Activated naive CD4-positive, alpha-beta T cell treated with anti-CD3 and anti-CD28 coated beads, Interleukin-2, amount 50 U/mL, for 24 hours (primary cell): Measurements from ENCODE around the gene PIP5K1B.

ENCODE experiments used
- H3K27ac Mint-ChIP-seq: one replicate; pipeline ENCODE4 v1.8.0; 2021; ENCODE audit warnings: mild to moderate bottlenecking, mixed read lengths
- H3K27me3 Mint-ChIP-seq: one replicate; pipeline ENCODE4 v1.8.0; 2021; ENCODE audit warnings: mixed read lengths
- H3K36me3 Mint-ChIP-seq: one replicate; pipeline ENCODE4 v1.8.0; 2021; ENCODE audit warnings: mixed read lengths
- H3K4me1 Mint-ChIP-seq: one replicate; pipeline ENCODE4 v1.8.0; 2021; ENCODE audit warnings: mixed read lengths
- H3K4me3 Mint-ChIP-seq: one replicate; pipeline ENCODE4 v1.8.0; 2021; ENCODE audit warnings: mild to moderate bottlenecking, mixed read lengths
- H3K9me3 Mint-ChIP-seq: one replicate; pipeline ENCODE4 v1.8.0; 2021; ENCODE audit warnings: mixed read lengths

PIP5K1B gene

DNA sequence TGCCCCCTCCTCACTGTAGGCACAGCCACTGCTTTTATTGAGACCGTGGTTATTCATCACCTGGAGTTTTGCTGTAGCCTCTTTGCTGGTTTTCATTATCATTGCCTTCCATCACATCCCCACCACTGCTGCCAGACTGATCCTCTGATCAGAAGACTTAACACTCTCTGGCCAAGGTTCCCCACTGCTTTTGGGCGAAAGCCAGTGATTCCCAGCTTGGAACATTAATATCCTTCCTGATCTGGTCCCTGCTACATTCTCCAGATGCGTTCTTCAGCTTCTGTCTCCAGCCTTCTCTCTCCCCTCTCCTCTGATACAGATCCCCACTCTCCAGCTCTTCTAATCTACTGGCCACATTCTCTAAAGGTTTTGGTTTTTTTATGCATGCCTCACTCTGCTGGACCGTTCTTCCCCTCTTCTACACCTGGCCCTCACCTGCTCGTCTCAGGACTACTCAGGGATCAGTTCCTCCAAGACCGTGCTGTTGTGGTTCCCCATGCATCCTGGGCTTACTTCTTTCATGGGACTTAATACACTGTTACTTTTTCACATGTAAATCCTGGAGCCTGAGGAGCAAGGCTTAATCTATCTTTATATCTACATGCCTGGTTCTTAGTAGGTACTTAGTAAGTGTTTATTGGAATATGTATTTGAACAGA is 193.9 kb downstream of the PIP5K1B start:
- Mint-ChIP-seq H3K36me3 (no peaks in the 10 kb centered on the region), H3K27ac (peak overlapping the region; percentile 5), H3K4me3 (no peak overlapping the region), H3K9me3 (no peaks in the 10 kb centered on the region), H3K27me3 (no peaks in the 10 kb centered on the region), H3K4me1 (peaks cover 53% of the 10 kb centered on the region)

DNA sequence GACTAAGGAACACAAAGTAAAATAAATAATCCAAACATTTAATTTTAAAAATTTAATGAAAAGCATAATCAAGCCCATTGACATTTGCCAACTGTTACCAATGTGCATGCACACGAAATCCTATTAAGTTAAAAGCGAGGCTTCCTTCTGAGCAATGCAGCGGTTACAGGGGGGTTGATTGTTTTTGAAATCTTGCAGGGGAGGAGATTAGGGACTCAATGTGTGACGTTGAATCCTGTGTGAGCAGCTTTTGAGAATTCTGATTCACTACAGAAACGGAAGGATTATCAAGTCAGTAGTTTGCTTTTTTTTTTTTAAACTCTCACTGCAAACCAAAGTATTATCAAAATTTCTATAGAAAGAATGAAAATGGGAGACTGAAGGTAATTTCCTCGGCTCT is 199.4 kb downstream of the PIP5K1B start:
- no peaks in the 10 kb centered on the region for H3K27me3 Mint-ChIP-seq
- H3K36me3 Mint-ChIP-seq: no peaks in the 10 kb centered on the region
- H3K4me3 Mint-ChIP-seq: no peak overlapping the region
- peaks cover 7% of the 10 kb centered on the region for H3K4me1 Mint-ChIP-seq
- H3K9me3 Mint-ChIP-seq: no peaks in the 10 kb centered on the region
- no peak overlapping the region for H3K27ac Mint-ChIP-seq

GRCh38 chr9:68905129-68905528 is 200.1 kb downstream of the PIP5K1B start:
- no peak overlapping the region for H3K27ac Mint-ChIP-seq
- H3K4me3 Mint-ChIP-seq: no peak overlapping the region
- no peaks in the 10 kb centered on the region for H3K27me3 Mint-ChIP-seq
- no peaks in the 10 kb centered on the region for H3K9me3 Mint-ChIP-seq
- H3K4me1 Mint-ChIP-seq: peaks cover 7% of the 10 kb centered on the region
- no peaks in the 10 kb centered on the region for H3K36me3 Mint-ChIP-seq

DNA sequence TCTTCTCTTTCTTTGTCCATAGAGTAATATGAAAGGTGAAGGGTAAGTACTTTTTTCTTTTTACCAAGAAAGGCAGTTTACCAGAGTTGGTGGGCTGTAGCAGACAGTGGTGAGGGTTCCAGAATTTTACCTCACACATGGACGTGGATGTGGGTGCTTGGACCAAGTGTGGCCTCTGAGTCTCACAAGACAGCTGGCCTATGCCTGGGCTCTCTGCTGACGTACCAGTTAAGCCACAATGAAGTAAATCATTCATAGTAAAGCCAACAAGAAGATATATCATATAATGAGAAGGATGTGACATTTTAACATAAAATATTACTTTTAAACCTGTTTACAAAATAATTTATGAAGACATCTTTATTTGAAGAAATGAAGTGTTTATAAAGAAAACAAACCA is 202.9 kb downstream of the PIP5K1B start:
- H3K4me3 Mint-ChIP-seq: no peak overlapping the region
- no peaks in the 10 kb centered on the region for H3K9me3 Mint-ChIP-seq
- H3K27me3 Mint-ChIP-seq: no peaks in the 10 kb centered on the region
- H3K36me3 Mint-ChIP-seq: no peaks in the 10 kb centered on the region
- peaks cover 11% of the 10 kb centered on the region for H3K4me1 Mint-ChIP-seq
- no peak overlapping the region for H3K27ac Mint-ChIP-seq

- Mint-ChIP-seq H3K27me3 (no peaks in the 10 kb centered on the region), H3K9me3 (no peaks in the 10 kb centered on the region), H3K4me1 (peaks cover 6% of the 10 kb centered on the region), H3K4me3 (no peak overlapping the region), H3K36me3 (no peaks in the 10 kb centered on the region), H3K27ac (no peak overlapping the region)
These were observed 207.5 kb downstream of the PIP5K1B start for GRCh38 chr9:68912561-68912960.

GRCh38 chr9:68913054-68913453 is 208.0 kb downstream of the PIP5K1B start:
- H3K27me3 Mint-ChIP-seq: no peaks in the 10 kb centered on the region
- no peak overlapping the region for H3K27ac Mint-ChIP-seq
- H3K36me3 Mint-ChIP-seq: no peaks in the 10 kb centered on the region
- peaks cover 6% of the 10 kb centered on the region for H3K4me1 Mint-ChIP-seq
- no peak overlapping the region for H3K4me3 Mint-ChIP-seq
- no peaks in the 10 kb centered on the region for H3K9me3 Mint-ChIP-seq

DNA sequence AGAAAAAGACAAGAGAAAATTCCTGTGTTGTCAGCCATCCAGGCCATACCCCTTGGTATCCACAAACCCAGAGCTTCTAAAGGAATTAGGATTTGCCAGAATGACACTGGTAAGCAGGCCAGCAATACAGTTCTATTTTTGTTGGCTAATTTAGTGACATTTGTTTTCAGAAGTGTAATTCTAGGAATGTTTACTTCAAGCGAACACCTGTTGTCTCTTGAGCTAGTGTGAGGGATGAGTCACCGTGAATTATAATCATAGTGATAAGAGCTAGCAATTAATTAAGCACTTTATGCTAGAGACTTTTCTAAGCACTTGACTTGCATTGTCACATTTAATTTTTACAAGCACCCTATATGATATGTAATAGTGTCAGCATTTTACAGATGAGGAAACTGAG is 209.7 kb downstream of the PIP5K1B start:
- Mint-ChIP-seq H3K36me3 (no peaks in the 10 kb centered on the region), H3K4me1 (peaks cover 10% of the 10 kb centered on the region), H3K27me3 (no peaks in the 10 kb centered on the region), H3K9me3 (no peaks in the 10 kb centered on the region), H3K4me3 (no peak overlapping the region), H3K27ac (no peak overlapping the region)

- Mint-ChIP-seq H3K4me1 (peaks cover 14% of the 10 kb centered on the region), H3K36me3 (no peaks in the 10 kb centered on the region), H3K27me3 (no peaks in the 10 kb centered on the region), H3K9me3 (no peaks in the 10 kb centered on the region), H3K4me3 (no peak overlapping the region), H3K27ac (no peak overlapping the region)
These were observed 214.6 kb downstream of the PIP5K1B start for GRCh38 chr9:68919661-68920060.

DNA sequence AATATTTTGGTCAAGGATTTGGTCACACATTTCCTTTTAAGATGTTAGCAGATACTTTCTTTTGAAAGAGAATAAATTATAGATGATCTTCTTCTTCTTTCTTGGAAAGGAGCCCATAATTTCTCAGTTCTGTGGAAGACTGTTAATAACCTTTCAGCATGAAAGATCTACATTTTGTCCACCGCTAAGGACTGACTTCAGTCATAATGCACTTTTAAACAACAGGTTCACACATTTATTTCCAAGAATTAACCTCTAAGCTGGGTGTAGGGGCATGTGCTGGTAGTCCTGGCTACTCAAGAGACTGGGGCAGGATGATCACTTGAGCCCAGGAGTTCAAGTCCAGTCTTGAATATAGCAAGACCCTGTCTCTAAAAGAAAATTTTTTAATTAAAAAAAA is 215.9 kb downstream of the PIP5K1B start:
- peaks cover 14% of the 10 kb centered on the region for H3K4me1 Mint-ChIP-seq
- no peak overlapping the region for H3K4me3 Mint-ChIP-seq
- H3K27me3 Mint-ChIP-seq: no peaks in the 10 kb centered on the region
- H3K27ac Mint-ChIP-seq: no peak overlapping the region
- no peaks in the 10 kb centered on the region for H3K9me3 Mint-ChIP-seq
- no peaks in the 10 kb centered on the region for H3K36me3 Mint-ChIP-seq

DNA sequence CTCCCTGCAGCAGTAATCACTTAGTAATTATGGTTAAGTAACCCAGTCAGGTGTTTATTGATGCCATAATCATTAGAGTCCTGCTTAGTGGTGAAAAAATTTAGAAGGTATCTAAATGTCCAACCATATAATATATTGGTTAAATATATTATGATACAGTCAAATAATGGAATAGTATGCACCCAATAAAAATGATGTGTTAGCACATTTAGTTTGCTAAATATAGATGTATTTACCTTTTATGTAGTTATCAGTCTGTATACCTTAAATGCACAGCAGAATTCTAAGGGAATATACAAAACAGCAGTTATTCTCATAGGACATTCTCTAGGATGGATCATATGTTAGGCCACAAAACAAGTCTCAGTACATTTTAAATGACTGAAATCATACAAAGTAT is 218.4 kb downstream of the PIP5K1B start:
- Mint-ChIP-seq H3K4me1 (peaks cover 14% of the 10 kb centered on the region), H3K9me3 (no peaks in the 10 kb centered on the region), H3K4me3 (no peak overlapping the region), H3K36me3 (no peaks in the 10 kb centered on the region), H3K27me3 (peaks cover 5% of the 10 kb centered on the region), H3K27ac (no peak overlapping the region)

DNA sequence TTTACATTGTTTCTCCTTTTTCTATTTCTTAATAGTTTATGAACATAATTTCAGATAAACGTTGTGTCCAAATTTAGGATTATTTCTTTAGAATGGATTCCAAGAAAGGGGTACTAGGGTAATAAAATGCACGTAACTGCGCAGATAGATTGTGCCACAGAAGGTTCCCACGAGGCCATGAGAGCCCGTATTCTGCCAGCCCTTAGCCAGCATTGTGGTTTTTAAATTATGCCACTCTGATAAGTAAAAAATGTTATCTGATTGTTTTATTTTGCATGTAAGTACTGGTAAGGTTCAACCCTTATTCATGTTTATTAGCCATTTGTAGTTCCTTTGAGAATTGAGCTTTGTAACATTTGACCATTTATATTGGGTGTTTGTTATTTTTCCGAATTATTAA is 220.1 kb downstream of the PIP5K1B start:
- Mint-ChIP-seq H3K4me1 (peaks cover 5% of the 10 kb centered on the region), H3K4me3 (no peak overlapping the region)

DNA sequence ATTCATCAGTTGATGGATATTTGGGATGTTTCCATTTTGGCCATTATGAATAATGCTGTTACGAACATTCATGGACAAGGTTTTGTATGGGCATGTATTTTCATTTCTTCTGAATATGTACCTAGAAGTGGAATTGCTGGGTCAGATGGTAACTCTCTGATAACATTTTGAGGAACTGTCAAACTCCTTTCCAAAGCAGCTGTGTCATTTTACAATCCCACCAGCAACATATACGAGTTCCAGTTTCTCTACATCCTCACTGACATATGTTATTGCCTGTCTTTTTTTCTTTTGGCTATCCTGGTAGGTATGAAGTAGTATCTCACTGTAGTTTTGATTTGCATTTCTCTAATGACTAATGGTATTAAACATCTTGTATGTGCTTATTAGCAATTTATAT is 222.1 kb downstream of the PIP5K1B start:
- H3K36me3 Mint-ChIP-seq: no peaks in the 10 kb centered on the region

More for the DNA sequence above, 220.1 kb downstream of the PIP5K1B start:
- Mint-ChIP-seq H3K9me3 (no peaks in the 10 kb centered on the region), H3K27ac (no peak overlapping the region), H3K36me3 (no peaks in the 10 kb centered on the region), H3K27me3 (peaks cover 10% of the 10 kb centered on the region)

GRCh38 chr9:68931821-68932220 is 226.8 kb downstream of the PIP5K1B start:
- Mint-ChIP-seq H3K4me3 (no peak overlapping the region), H3K9me3 (no peaks in the 10 kb centered on the region), H3K36me3 (no peaks in the 10 kb centered on the region), H3K27me3 (peaks cover 17% of the 10 kb centered on the region), H3K4me1 (peaks cover 14% of the 10 kb centered on the region), H3K27ac (no peak overlapping the region)

More for the DNA sequence above, 222.1 kb downstream of the PIP5K1B start:
- H3K4me1 Mint-ChIP-seq: peaks cover 14% of the 10 kb centered on the region
- no peak overlapping the region for H3K27ac Mint-ChIP-seq
- no peaks in the 10 kb centered on the region for H3K9me3 Mint-ChIP-seq
- H3K4me3 Mint-ChIP-seq: no peak overlapping the region
- peaks cover 17% of the 10 kb centered on the region for H3K27me3 Mint-ChIP-seq

DNA sequence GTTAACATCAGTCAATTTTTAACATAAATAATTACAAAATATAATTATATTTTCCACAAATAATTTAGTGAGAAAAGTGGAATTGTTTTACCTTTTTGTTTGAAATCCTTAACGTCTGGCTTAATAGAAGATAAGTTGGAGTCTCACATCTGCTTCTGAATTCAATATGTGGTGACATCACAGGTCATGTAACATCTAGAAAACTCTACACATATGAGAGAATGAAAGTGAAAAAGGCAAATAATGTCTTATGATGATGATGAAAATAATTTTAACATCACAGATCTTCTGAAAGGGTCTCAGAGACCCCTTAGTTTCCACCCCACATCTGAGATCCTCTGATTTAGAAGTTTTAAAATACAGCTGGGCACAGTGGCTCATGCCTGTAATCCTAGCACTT is 227.4 kb downstream of the PIP5K1B start:
- Mint-ChIP-seq H3K27me3 (peaks cover 17% of the 10 kb centered on the region), H3K4me1 (peaks cover 14% of the 10 kb centered on the region), H3K4me3 (no peak overlapping the region), H3K27ac (no peak overlapping the region), H3K36me3 (no peaks in the 10 kb centered on the region), H3K9me3 (no peaks in the 10 kb centered on the region)

DNA sequence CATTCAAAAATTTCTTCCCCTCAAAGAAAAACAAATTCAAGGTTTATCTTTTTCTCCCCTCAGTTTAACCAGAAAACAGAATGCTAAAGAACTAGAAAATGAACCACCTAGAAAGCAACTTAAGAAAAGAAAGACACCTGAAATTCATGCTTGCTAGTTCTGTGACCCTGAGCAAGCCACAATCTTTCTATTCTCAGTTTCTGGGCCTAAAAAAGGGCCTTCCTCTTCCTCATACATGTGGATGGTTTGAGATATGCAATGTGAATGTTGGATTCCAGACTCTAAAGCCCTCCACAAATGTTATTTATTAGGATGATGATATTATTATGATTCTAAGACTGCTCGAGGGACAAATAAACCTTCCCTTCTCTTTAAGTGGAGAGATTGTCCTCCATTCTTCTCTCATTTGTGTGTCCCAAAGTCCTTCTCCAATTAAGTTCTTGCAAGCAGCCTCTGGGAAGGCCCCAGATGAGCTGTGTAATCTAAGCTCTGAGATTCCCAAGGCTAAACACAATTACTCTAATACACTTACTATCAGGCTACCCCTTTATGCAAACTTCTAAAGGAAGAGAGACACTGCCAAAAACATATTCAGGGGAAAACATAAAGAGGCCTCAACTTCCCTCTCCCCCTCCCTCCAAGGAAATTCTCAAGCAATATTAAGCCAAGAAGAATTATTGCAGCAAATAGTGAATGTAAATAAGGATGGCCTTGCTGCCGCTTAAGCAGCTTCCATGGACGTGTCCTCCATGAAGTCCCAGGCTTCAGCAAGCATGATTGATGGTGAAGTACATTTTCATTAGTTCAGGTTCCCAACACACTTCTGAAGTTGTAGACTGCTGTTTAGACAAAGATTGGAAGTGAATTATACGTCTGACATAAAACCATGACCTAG is 228.6 kb downstream of the PIP5K1B start:
- Mint-ChIP-seq H3K4me1 (peaks cover 14% of the 10 kb centered on the region), H3K4me3 (no peak overlapping the region), H3K9me3 (no peaks in the 10 kb centered on the region), H3K36me3 (no peaks in the 10 kb centered on the region), H3K27ac (no peak overlapping the region), H3K27me3 (peaks cover 13% of the 10 kb centered on the region)

GRCh38 chr9:68934329-68934644 is 229.2 kb downstream of the PIP5K1B start:
- Mint-ChIP-seq H3K27ac (no peak overlapping the region), H3K36me3 (no peaks in the 10 kb centered on the region), H3K4me3 (no peak overlapping the region), H3K27me3 (peaks cover 12% of the 10 kb centered on the region), H3K9me3 (no peaks in the 10 kb centered on the region), H3K4me1 (peaks cover 14% of the 10 kb centered on the region)
